Nephron (organoid): ENCODE measurements around the gene HRAS.

Source experiments
- H3K27ac Mint-ChIP-seq, 3 experiments: 2 replicates each; pipeline ENCODE4 v1.8.0; 2020; ENCODE audit warnings: mixed read lengths in 3 of 3, mild to moderate bottlenecking in 2 of 3, moderate library complexity in 1 of 3
- H3K27me3 Mint-ChIP-seq: 2 replicates; pipeline ENCODE4 v1.8.0; 2021; ENCODE audit warnings: low read depth, mild to moderate bottlenecking, moderate library complexity, mixed read lengths
- H3K36me3 Mint-ChIP-seq: 2 replicates; pipeline ENCODE4 v1.8.0; 2020; ENCODE audit warnings: low read depth, mixed read lengths
- H3K4me1 Mint-ChIP-seq: 2 replicates; pipeline ENCODE4 v1.8.0; 2020; ENCODE audit warnings: mixed read lengths
- H3K4me3 Mint-ChIP-seq, 3 experiments: 2 replicates each; pipeline ENCODE4 v1.8.0; 2020; ENCODE audit warnings: mild to moderate bottlenecking in 3 of 3, mixed read lengths in 3 of 3, moderate library complexity in 2 of 3
- H3K9me3 Mint-ChIP-seq: 2 replicates; pipeline ENCODE4 v1.8.0; 2020; ENCODE audit warnings: mixed read lengths
- CTCF ChIP-seq, 3 experiments: fragments of 200-600 bp; sonication (generic); IDR thresholded peaks; one replicate each; pipeline ENCODE4 v1.5.0; 2021; ENCODE audit warnings: antibody characterized with exemption in 3 of 3; ENCODE audit not compliant: unreplicated experiment in 3 of 3

HRAS gene

GRCh38 chr11:532986-533585 lies 2.3 kb downstream of the HRAS start:
- Mint-ChIP-seq H3K27ac (no peak overlapping the region), H3K9me3 (no peaks in the 10 kb centered on the region), H3K4me1 (peaks cover 4% of the 10 kb centered on the region), H3K36me3 (no peaks in the 10 kb centered on the region), H3K27me3 (peaks cover 9% of the 10 kb centered on the region), H3K4me3 (peak overlapping the region in 2 of 3 experiments; percentile 47 to 61)
- TF ChIP-seq CTCF (IDR thresholded peaks at IDR 0.05; ENCODE audit: unreplicated experiment in 3 of 3) = no peak

- Mint-ChIP-seq H3K36me3 (no peaks in the 10 kb centered on the region), H3K9me3 (no peaks in the 10 kb centered on the region), H3K4me1 (peaks cover 4% of the 10 kb centered on the region), H3K4me3 (peak overlapping the region in 1 of 3 experiments; percentile 74), H3K27me3 (peaks cover 5% of the 10 kb centered on the region), H3K27ac (no peak overlapping the region)
- TF ChIP-seq CTCF (IDR thresholded peaks at IDR 0.05; ENCODE audit: unreplicated experiment in 3 of 3) = no peak
Observed at GRCh38 chr11:532527-532985, 2.8 kb downstream of the HRAS start.

- H3K9me3 Mint-ChIP-seq = no peaks in the 10 kb centered on the region
- peak overlapping the region; percentile 48 to 74 (median 64) for H3K4me3 Mint-ChIP-seq
- no peak for TF ChIP-seq CTCF (IDR thresholded peaks at IDR 0.05; ENCODE audit: unreplicated experiment in 3 of 3)
- H3K27me3 Mint-ChIP-seq = peaks cover 5% of the 10 kb centered on the region
- H3K27ac Mint-ChIP-seq = no peak overlapping the region
- no peaks in the 10 kb centered on the region for H3K36me3 Mint-ChIP-seq
- peaks cover 4% of the 10 kb centered on the region for H3K4me1 Mint-ChIP-seq
Observed at GRCh38 chr11:531919-532526, 3.4 kb downstream of the HRAS start.

GRCh38 chr11:530960-531831 lies 4.2 kb downstream of the HRAS start:
- H3K27me3 Mint-ChIP-seq = peaks cover 2% of the 10 kb centered on the region
- no peaks in the 10 kb centered on the region for H3K9me3 Mint-ChIP-seq

GRCh38 chr11:529728-530411 lies 5.5 kb downstream of the HRAS start:
- Mint-ChIP-seq H3K4me3 (peak overlapping the region in 1 of 3 experiments; percentile 48), H3K9me3 (no peaks in the 10 kb centered on the region), H3K27ac (no peak overlapping the region), H3K36me3 (no peaks in the 10 kb centered on the region), H3K4me1 (no peaks in the 10 kb centered on the region), H3K27me3 (peaks cover 3% of the 10 kb centered on the region)
- no peak for TF ChIP-seq CTCF (IDR thresholded peaks at IDR 0.05; ENCODE audit: unreplicated experiment in 3 of 3)

More at GRCh38 chr11:530960-531831, 4.2 kb downstream of the HRAS start:
- Mint-ChIP-seq H3K27ac (no peak overlapping the region), H3K4me3 (peak overlapping the region; percentile 48 to 74 (median 64)), H3K4me1 (peaks cover 2% of the 10 kb centered on the region), H3K36me3 (no peaks in the 10 kb centered on the region)
- no peak for TF ChIP-seq CTCF (IDR thresholded peaks at IDR 0.05; ENCODE audit: unreplicated experiment in 3 of 3)
